Bronchial epithelial cell (primary cell): ENCODE measurements around the gene PDGFRB. TPM values are rescaled to one million over a fixed set of nuclear protein-coding genes. Genes with fewer than 3 reads are reported as not detected.

Experiments used
- DNase-seq: peaks from one replicate; pipeline ENCODE4 v3.0.0-alpha.2; 2010; ENCODE audit warnings: low read depth
- FAIRE-seq: peaks from 2 replicates; lab custom pipeline; 2011; peaks lifted over from hg19 to GRCh38; lab: Jason Lieb, UNC
- H3K27me3 ChIP-seq: 2 replicates; pipeline ENCODE4 v1.5.1; 2011; ENCODE audit warnings: low read length; ENCODE audit not compliant: control insufficient read depth, insufficient read depth
- H3K36me3 ChIP-seq: 2 replicates; pipeline ENCODE4 v1.5.1; 2011; ENCODE audit warnings: low read length; ENCODE audit not compliant: control insufficient read depth, insufficient read depth
- H3K4me3 ChIP-seq: 2 replicates; pipeline ENCODE4 v1.5.1; 2011; ENCODE audit warnings: mild to moderate bottlenecking, low read depth, low read length, control low read depth
- total RNA-seq: library from RNA; depleted of rRNA; stranded (reverse); fragments of >200 nt; gene quantifications from 2 replicates; pipeline ENCODE4 v1.2.1, GENCODE V29; 2014
- TF ChIP-seq, protein P1 (sequence below): IDR thresholded peaks from 2 replicates; pipeline ENCODE4 v1.5.1; 2011; ENCODE audit warnings: mild to moderate bottlenecking, moderate library complexity, low read length, control low read depth, inconsistent platforms; ENCODE audit not compliant: insufficient read depth, severe bottlenecking

PDGFRB gene
- total RNA-seq, 1 donor from 2014 or later = 1.6 TPM

- FAIRE-seq = no peak
- Histone ChIP-seq H3K36me3 (no peaks in the 10 kb centered on the region), H3K27me3 (peaks cover 10% of the 10 kb centered on the region), H3K4me3 (no peak overlapping the region)
- DNase-seq = no peak
- TF ChIP-seq, protein P1, sequence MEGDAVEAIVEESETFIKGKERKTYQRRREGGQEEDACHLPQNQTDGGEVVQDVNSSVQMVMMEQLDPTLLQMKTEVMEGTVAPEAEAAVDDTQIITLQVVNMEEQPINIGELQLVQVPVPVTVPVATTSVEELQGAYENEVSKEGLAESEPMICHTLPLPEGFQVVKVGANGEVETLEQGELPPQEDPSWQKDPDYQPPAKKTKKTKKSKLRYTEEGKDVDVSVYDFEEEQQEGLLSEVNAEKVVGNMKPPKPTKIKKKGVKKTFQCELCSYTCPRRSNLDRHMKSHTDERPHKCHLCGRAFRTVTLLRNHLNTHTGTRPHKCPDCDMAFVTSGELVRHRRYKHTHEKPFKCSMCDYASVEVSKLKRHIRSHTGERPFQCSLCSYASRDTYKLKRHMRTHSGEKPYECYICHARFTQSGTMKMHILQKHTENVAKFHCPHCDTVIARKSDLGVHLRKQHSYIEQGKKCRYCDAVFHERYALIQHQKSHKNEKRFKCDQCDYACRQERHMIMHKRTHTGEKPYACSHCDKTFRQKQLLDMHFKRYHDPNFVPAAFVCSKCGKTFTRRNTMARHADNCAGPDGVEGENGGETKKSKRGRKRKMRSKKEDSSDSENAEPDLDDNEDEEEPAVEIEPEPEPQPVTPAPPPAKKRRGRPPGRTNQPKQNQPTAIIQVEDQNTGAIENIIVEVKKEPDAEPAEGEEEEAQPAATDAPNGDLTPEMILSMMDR = no peak
These were observed 41.3 kb upstream of the PDGFRB start for GRCh38 chr5:150196986-150197385.

GRCh38 chr5:150196514-150196913, 40.9 kb upstream of the PDGFRB start:
- TF ChIP-seq, protein P1 = no peak
- DNase-seq = no peak

GRCh38 chr5:150195736-150196485, 40.3 kb upstream of the PDGFRB start:
- no peaks in the 10 kb centered on the region for H3K36me3 ChIP-seq
- no peak for FAIRE-seq

More at GRCh38 chr5:150196514-150196913, 40.9 kb upstream of the PDGFRB start:
- H3K36me3 ChIP-seq = no peaks in the 10 kb centered on the region
- peaks cover 13% of the 10 kb centered on the region for H3K27me3 ChIP-seq
- no peak overlapping the region for H3K4me3 ChIP-seq
- FAIRE-seq = no peak

GRCh38 chr5:150192462-150192861, 36.8 kb upstream of the PDGFRB start:
- no peak for DNase-seq
- H3K36me3 ChIP-seq = no peaks in the 10 kb centered on the region
- FAIRE-seq = no peak
- TF ChIP-seq, protein P1 = no peak
- no peak overlapping the region for H3K4me3 ChIP-seq
- H3K27me3 ChIP-seq = peaks cover 36% of the 10 kb centered on the region

More at GRCh38 chr5:150195736-150196485, 40.3 kb upstream of the PDGFRB start:
- Histone ChIP-seq H3K4me3 (no peak overlapping the region), H3K27me3 (peaks cover 16% of the 10 kb centered on the region)
- DNase-seq = no peak
- TF ChIP-seq, protein P1 = no peak

DNA sequence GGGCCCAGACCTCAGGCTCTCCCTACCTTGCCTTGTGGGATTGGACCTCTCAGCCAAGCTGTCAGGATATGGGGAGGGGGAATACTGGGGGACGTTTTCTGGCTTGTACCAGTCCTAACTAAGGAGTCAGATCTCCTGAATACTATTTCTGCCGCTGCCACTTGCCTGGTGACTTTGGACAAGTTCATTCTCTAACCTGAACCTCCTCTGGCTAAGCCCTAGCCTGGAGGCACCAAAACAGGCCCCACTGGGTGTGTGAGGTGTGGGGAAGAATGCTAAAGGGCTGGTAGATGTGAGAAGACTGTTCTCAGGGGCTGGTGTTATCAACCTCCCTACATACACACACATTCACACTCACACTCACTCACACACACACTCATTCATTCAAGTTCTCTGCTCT, 35.3 kb upstream of the PDGFRB start:
- no peak for DNase-seq
- FAIRE-seq = no peak
- Histone ChIP-seq H3K36me3 (no peaks in the 10 kb centered on the region), H3K4me3 (no peak overlapping the region), H3K27me3 (peaks cover 35% of the 10 kb centered on the region)
- TF ChIP-seq, protein P1 = no peak
